Smooth muscle cell (in vitro differentiated cells): ENCODE results near the gene EIF4ENIF1. TPM values are rescaled to one million over a fixed set of nuclear protein-coding genes. Genes with fewer than 3 reads are reported as not detected.
A peak's percentile ranks its signal among the peaks of the same experiment; 100 is the strongest.

Experiments
- DNase-seq: peaks from one replicate; lab custom pipeline; 2025; ENCODE audit not compliant: unreplicated experiment; lab: John Stamatoyannopoulos, UW
- H2AFZ ChIP-seq: fragments of 200-600 bp; sonication (generic); 2 replicates; pipeline ENCODE4 v1.6.0; 2016; ENCODE audit warnings: antibody characterized with exemption, low read depth, mild to moderate bottlenecking
- H3F3A ChIP-seq: fragments of 200-600 bp; sonication (generic); 2 replicates; pipeline ENCODE4 v1.6.0; 2017; ENCODE audit warnings: antibody characterized with exemption, low read depth
- H3K27ac ChIP-seq: fragments of 200-600 bp; sonication (generic); 2 replicates; pipeline ENCODE4 v1.5.1; 2016; ENCODE audit warnings: low read depth, mild to moderate bottlenecking
- H3K27me3 ChIP-seq: fragments of 200-600 bp; sonication (generic); 2 replicates; pipeline ENCODE4 v1.6.1; 2016; ENCODE audit warnings: low read depth, mild to moderate bottlenecking
- H3K36me3 ChIP-seq: fragments of 200-600 bp; sonication (generic); 2 replicates; pipeline ENCODE4 v1.5.1; 2016; ENCODE audit warnings: low read depth
- H3K4me1 ChIP-seq: fragments of 200-600 bp; sonication (generic); 2 replicates; pipeline ENCODE4 v1.5.1; 2016; ENCODE audit warnings: low read depth
- H3K4me2 ChIP-seq: fragments of 200-600 bp; sonication (generic); 2 replicates; pipeline ENCODE4 v1.6.0; 2016; ENCODE audit warnings: mild to moderate bottlenecking
- H3K4me3 ChIP-seq: fragments of 200-600 bp; sonication (generic); 2 replicates; pipeline ENCODE4 v1.5.1; 2016; ENCODE audit warnings: mild to moderate bottlenecking
- H3K79me2 ChIP-seq: fragments of 200-600 bp; sonication (generic); 2 replicates; pipeline ENCODE4 v1.6.0; 2016; ENCODE audit warnings: low read depth, mild to moderate bottlenecking
- H3K9ac ChIP-seq: fragments of 200-600 bp; sonication (generic); 2 replicates; pipeline ENCODE4 v1.6.0; 2016; ENCODE audit warnings: low read depth
- H3K9me3 ChIP-seq: fragments of 200-600 bp; sonication (generic); replicated peaks from 2 replicates; pipeline ENCODE4 v1.5.1; 2016; ENCODE audit warnings: low read depth
- H4K20me1 ChIP-seq: fragments of 200-600 bp; sonication (generic); 2 replicates; pipeline ENCODE4 v1.6.0; 2016; ENCODE audit warnings: low read depth
- CTCF ChIP-seq: fragments of 200-600 bp; sonication (generic); IDR thresholded peaks from 2 replicates; pipeline ENCODE4 v1.5.1; 2017; ENCODE audit warnings: borderline replicate concordance, mild to moderate bottlenecking, antibody characterized with exemption; ENCODE audit not compliant: insufficient read depth, poor library complexity, severe bottlenecking
- WGBS: methylation state at CpG from one replicate; pipeline ENCODE4 v1.1.7; 2016; ENCODE audit warnings: low lambda C conversion rate; 5-methylcytosine and 5-hydroxymethylcytosine counted together
- polyA plus RNA-seq: library from polyadenylated mRNA; unstranded; fragments of >200 nt; fragmentation: Nextera tagmentation; extraction: Ambion mirVana; gene quantifications from 2 replicates; pipeline ENCODE4 v1.2.1, GENCODE V29; 2016
- total RNA-seq: library from RNA; depleted of rRNA; stranded (reverse); fragments of >200 nt; gene quantifications from 2 replicates; pipeline ENCODE4 v1.2.3, GENCODE V29; 2014

The EIF4ENIF1 gene
- total and polyA plus RNA-seq, 2 experiments from 2014 or later = 11.6 to 15.5 TPM

- Histone ChIP-seq H2AFZ (no peak overlapping the region), H3K4me2 (no peak overlapping the region), H3K36me3 (no peaks in the 10 kb centered on the region), H3K9ac (no peak overlapping the region), H3K79me2 (no peaks in the 10 kb centered on the region), H4K20me1 (peaks cover 6% of the 10 kb centered on the region), H3K27ac (no peak overlapping the region), H3K27me3 (no peaks in the 10 kb centered on the region), H3K4me1 (peaks cover 11% of the 10 kb centered on the region), H3F3A (peaks cover 9% of the 10 kb centered on the region), H3K4me3 (no peak overlapping the region), H3K9me3 (no peaks in the 10 kb centered on the region)
- no peak for TF ChIP-seq CTCF
- 91% methylated on average over 2 of the region's 2 CpGs for WGBS
- no peak for DNase-seq
Observed at GRCh38 chr22:31446767-31447166, 42.9 kb downstream of the EIF4ENIF1 start.

- Histone ChIP-seq H4K20me1 (peaks cover 6% of the 10 kb centered on the region), H3K4me1 (peaks cover 11% of the 10 kb centered on the region), H3K4me2 (no peak overlapping the region), H3F3A (peaks cover 9% of the 10 kb centered on the region), H3K36me3 (no peaks in the 10 kb centered on the region), H3K9ac (no peak overlapping the region), H3K9me3 (no peaks in the 10 kb centered on the region), H3K27me3 (no peaks in the 10 kb centered on the region), H3K4me3 (no peak overlapping the region), H3K27ac (no peak overlapping the region), H3K79me2 (no peaks in the 10 kb centered on the region), H2AFZ (no peak overlapping the region)
- TF ChIP-seq CTCF = no peak
- 78% methylated on average over 3 of the region's 3 CpGs for WGBS
- no peak for DNase-seq
Observed at GRCh38 chr22:31446208-31446607, 43.4 kb downstream of the EIF4ENIF1 start.

GRCh38 chr22:31445642-31446041, 44.0 kb downstream of the EIF4ENIF1 start:
- Histone ChIP-seq H3K27ac (no peak overlapping the region), H4K20me1 (peaks cover 6% of the 10 kb centered on the region), H3K4me3 (no peak overlapping the region), H3K36me3 (peaks cover 4% of the 10 kb centered on the region), H3F3A (peaks cover 9% of the 10 kb centered on the region), H3K4me1 (peaks cover 11% of the 10 kb centered on the region), H3K79me2 (no peaks in the 10 kb centered on the region), H3K9ac (no peak overlapping the region), H3K9me3 (no peaks in the 10 kb centered on the region), H2AFZ (no peak overlapping the region), H3K27me3 (no peaks in the 10 kb centered on the region), H3K4me2 (no peak overlapping the region)
- DNase-seq = no peak
- no peak for TF ChIP-seq CTCF
- 98% methylated on average over 3 of the region's 3 CpGs for WGBS

GRCh38 chr22:31443516-31443915, 46.1 kb downstream of the EIF4ENIF1 start:
- H3K79me2 ChIP-seq = no peaks in the 10 kb centered on the region
- H3K36me3 ChIP-seq = peaks cover 11% of the 10 kb centered on the region
- H3K4me3 ChIP-seq = no peak overlapping the region
- WGBS = 88% methylated on average over 7 of the region's 7 CpGs
- H2AFZ ChIP-seq = no peak overlapping the region
- H3K4me2 ChIP-seq = no peak overlapping the region
- H4K20me1 ChIP-seq = peaks cover 6% of the 10 kb centered on the region
- H3K9ac ChIP-seq = no peak overlapping the region
- no peaks in the 10 kb centered on the region for H3K27me3 ChIP-seq
- H3F3A ChIP-seq = peaks cover 19% of the 10 kb centered on the region
- peak overlapping the region; percentile 19 for H3K27ac ChIP-seq
- H3K9me3 ChIP-seq = no peaks in the 10 kb centered on the region
- no peak for TF ChIP-seq CTCF
- peaks cover 11% of the 10 kb centered on the region for H3K4me1 ChIP-seq
- DNase-seq = no peak
